ENCODE data around the gene KRTCAP2. TPM values are rescaled to one million over a fixed set of nuclear protein-coding genes. Genes with fewer than 3 reads are reported as not detected.

KRTCAP2 gene
- total and polyA plus RNA-seq, 4 donors = 49.8 to 224 (median 99.8) TPM

DNA sequence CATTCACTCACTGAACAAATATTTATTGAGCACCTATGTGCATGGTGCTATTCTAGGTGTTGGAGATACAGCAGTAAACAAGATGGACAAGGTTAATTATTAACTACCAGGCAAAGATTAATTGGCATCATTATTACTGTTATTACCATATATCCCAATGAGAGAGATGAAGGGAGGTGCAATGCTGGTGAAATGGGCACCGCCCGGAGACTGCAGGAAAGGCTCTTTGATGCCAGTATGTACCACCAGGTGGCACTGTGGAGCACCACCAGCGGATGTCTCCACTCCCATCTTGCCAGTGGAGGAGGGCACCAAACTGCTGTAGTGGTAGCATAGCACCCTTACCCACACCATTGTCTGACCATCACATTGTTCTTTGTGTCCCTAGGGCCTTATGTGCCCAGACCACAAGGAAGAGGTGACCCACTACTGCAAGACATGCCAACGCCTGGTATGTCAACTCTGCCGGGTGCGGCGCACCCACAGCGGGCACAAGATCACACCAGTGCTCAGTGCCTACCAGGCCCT lies 3.5 kb upstream of the KRTCAP2 start:
- Histone ChIP-seq H3K4me1 (ENCODE audit: control insufficient read depth in 4 of 4, insufficient read depth in 4 of 4, low read length in 3 of 4) (peaks cover 0 to 10% (median 7%) of the 10 kb centered on the region in 4 donors), H3K27me3 (ENCODE audit: control insufficient read depth in 4 of 4, insufficient read depth in 4 of 4, low read length in 3 of 4) (peaks cover 0 to 3% (median 0%) of the 10 kb centered on the region in 4 donors), H3K9me3 (ENCODE audit: control insufficient read depth in 4 of 4, low read length in 3 of 4) (no peaks in the 10 kb centered on the region), H3K4me3 (ENCODE audit: low read depth in 1 of 3, low read length in 3 of 3) (no peak overlapping the region), H3K36me3 (ENCODE audit: control insufficient read depth in 4 of 4, insufficient read depth in 3 of 4, low read depth in 1 of 4, low read length in 3 of 4) (no peaks in the 10 kb centered on the region), H3K27ac (ENCODE audit: low read depth in 1 of 2, low read length in 2 of 2) (no peak overlapping the region), H3K9ac (ENCODE audit: low read depth in 1 of 2, low read length in 2 of 2) (no peak overlapping the region)
- WGBS = 61% methylated on average over 8 of the region's 8 CpGs
- TF ChIP-seq, protein P1, sequence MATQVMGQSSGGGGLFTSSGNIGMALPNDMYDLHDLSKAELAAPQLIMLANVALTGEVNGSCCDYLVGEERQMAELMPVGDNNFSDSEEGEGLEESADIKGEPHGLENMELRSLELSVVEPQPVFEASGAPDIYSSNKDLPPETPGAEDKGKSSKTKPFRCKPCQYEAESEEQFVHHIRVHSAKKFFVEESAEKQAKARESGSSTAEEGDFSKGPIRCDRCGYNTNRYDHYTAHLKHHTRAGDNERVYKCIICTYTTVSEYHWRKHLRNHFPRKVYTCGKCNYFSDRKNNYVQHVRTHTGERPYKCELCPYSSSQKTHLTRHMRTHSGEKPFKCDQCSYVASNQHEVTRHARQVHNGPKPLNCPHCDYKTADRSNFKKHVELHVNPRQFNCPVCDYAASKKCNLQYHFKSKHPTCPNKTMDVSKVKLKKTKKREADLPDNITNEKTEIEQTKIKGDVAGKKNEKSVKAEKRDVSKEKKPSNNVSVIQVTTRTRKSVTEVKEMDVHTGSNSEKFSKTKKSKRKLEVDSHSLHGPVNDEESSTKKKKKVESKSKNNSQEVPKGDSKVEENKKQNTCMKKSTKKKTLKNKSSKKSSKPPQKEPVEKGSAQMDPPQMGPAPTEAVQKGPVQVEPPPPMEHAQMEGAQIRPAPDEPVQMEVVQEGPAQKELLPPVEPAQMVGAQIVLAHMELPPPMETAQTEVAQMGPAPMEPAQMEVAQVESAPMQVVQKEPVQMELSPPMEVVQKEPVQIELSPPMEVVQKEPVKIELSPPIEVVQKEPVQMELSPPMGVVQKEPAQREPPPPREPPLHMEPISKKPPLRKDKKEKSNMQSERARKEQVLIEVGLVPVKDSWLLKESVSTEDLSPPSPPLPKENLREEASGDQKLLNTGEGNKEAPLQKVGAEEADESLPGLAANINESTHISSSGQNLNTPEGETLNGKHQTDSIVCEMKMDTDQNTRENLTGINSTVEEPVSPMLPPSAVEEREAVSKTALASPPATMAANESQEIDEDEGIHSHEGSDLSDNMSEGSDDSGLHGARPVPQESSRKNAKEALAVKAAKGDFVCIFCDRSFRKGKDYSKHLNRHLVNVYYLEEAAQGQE (IDR thresholded peaks at IDR 0.05) = no peak
- no peak for TF ChIP-seq HNF4A (conservative IDR thresholded peaks at IDR 0.05)
- TF ChIP-seq JUND (IDR thresholded peaks at IDR 0.05) = no peak
- TF ChIP-seq NR2F2 (IDR thresholded peaks at IDR 0.05) = no peak
- no peak for TF ChIP-seq SP1 (IDR thresholded peaks at IDR 0.05)
- TF ChIP-seq, protein P2, sequence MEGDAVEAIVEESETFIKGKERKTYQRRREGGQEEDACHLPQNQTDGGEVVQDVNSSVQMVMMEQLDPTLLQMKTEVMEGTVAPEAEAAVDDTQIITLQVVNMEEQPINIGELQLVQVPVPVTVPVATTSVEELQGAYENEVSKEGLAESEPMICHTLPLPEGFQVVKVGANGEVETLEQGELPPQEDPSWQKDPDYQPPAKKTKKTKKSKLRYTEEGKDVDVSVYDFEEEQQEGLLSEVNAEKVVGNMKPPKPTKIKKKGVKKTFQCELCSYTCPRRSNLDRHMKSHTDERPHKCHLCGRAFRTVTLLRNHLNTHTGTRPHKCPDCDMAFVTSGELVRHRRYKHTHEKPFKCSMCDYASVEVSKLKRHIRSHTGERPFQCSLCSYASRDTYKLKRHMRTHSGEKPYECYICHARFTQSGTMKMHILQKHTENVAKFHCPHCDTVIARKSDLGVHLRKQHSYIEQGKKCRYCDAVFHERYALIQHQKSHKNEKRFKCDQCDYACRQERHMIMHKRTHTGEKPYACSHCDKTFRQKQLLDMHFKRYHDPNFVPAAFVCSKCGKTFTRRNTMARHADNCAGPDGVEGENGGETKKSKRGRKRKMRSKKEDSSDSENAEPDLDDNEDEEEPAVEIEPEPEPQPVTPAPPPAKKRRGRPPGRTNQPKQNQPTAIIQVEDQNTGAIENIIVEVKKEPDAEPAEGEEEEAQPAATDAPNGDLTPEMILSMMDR (IDR thresholded peaks at IDR 0.05; ENCODE audit: low read depth, low read length, missing input control) = peak; percentile 91
- peak; percentile 68 to 83 for TF ChIP-seq RAD21 (IDR thresholded peaks at IDR 0.05)
- no peak for TF ChIP-seq GABPA (IDR thresholded peaks at IDR 0.05 in 1 of 2, conservative IDR thresholded peaks at IDR 0.05 in 1 of 2)
- DNase-seq (ENCODE audit: low spot score) = peak; percentile 89

DNA sequence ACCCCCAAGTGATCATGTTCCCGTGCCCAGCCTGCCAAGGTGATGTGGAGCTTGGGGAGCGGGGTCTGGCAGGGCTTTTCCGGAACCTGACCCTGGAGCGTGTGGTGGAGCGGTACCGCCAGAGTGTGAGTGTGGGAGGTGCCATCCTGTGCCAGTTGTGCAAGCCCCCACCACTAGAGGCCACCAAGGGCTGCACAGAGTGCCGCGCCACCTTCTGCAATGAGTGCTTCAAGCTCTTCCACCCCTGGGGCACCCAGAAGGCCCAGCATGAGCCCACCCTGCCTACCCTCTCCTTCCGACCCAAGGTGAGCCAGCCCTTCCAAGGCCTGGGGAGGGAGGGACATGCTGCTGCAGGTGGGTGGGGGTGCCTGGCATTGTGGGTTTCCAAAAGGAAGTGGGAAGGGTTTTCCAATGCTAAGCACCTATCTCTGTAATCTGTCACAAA lies 2.8 kb upstream of the KRTCAP2 start:
- Histone ChIP-seq H3K27me3 (ENCODE audit: control insufficient read depth in 4 of 4, insufficient read depth in 4 of 4, low read length in 3 of 4) (peaks cover 0 to 3% (median 0%) of the 10 kb centered on the region in 4 donors), H3K9me3 (ENCODE audit: control insufficient read depth in 4 of 4, low read length in 3 of 4) (no peaks in the 10 kb centered on the region), H3K36me3 (ENCODE audit: control insufficient read depth in 4 of 4, insufficient read depth in 3 of 4, low read depth in 1 of 4, low read length in 3 of 4) (no peaks in the 10 kb centered on the region), H3K27ac (ENCODE audit: low read depth in 1 of 2, low read length in 2 of 2) (no peak overlapping the region), H3K4me3 (ENCODE audit: low read depth in 1 of 3, low read length in 3 of 3) (no peak overlapping the region), H3K9ac (ENCODE audit: low read depth in 1 of 2, low read length in 2 of 2) (no peak overlapping the region), H3K4me1 (ENCODE audit: control insufficient read depth in 4 of 4, insufficient read depth in 4 of 4, low read length in 3 of 4) (peaks cover 0 to 10% (median 7%) of the 10 kb centered on the region in 4 donors)
- 89% methylated on average over 9 of the region's 9 CpGs for WGBS
- DNase-seq (ENCODE audit: low spot score) = peak; percentile 30
- no peak for TF ChIP-seq NR2F2 (IDR thresholded peaks at IDR 0.05)
- TF ChIP-seq, protein P3, sequence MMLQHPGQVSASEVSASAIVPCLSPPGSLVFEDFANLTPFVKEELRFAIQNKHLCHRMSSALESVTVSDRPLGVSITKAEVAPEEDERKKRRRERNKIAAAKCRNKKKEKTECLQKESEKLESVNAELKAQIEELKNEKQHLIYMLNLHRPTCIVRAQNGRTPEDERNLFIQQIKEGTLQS (IDR thresholded peaks at IDR 0.05) = no peak

DNA sequence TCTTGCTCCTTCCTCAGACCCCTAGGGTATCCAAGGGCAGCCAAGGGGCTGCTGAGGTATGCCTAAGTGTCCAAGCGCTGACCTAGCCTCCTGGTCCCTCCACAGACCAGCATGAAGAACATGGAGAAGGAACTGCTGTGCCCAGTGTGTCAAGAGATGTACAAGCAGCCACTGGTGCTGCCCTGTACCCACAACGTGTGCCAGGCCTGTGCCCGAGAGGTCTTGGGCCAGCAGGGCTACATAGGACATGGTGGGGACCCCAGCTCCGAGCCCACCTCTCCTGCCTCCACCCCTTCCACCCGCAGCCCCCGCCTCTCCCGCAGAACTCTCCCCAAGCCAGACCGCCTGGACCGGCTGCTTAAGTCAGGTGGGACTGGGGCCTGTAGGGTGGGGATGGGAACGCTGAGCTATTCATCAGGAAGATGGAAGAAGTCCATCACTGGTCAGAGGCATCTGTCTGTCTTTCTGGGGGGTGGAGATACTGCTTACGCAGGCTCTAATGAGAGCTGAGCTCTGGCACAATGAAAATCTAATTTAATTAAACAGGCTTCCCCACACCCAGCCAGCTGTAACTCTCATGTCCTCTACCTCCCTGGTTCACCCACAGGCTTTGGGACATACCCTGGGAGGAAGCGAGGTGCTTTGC lies 2.3 kb upstream of the KRTCAP2 start:
- Histone ChIP-seq H3K27ac (ENCODE audit: low read depth in 1 of 2, low read length in 2 of 2) (no peak overlapping the region), H3K4me3 (ENCODE audit: low read depth in 1 of 3, low read length in 3 of 3) (no peak overlapping the region), H3K9ac (ENCODE audit: low read depth in 1 of 2, low read length in 2 of 2) (no peak overlapping the region), H3K36me3 (ENCODE audit: control insufficient read depth in 4 of 4, insufficient read depth in 3 of 4, low read depth in 1 of 4, low read length in 3 of 4) (peaks cover 0 to 1% (median 0%) of the 10 kb centered on the region in 4 donors), H3K4me1 (ENCODE audit: control insufficient read depth in 4 of 4, insufficient read depth in 4 of 4, low read length in 3 of 4) (peaks cover 0 to 10% (median 7%) of the 10 kb centered on the region in 4 donors), H3K9me3 (ENCODE audit: control insufficient read depth in 4 of 4, low read length in 3 of 4) (no peaks in the 10 kb centered on the region), H3K27me3 (ENCODE audit: control insufficient read depth in 4 of 4, insufficient read depth in 4 of 4, low read length in 3 of 4) (peaks cover 0 to 3% (median 0%) of the 10 kb centered on the region in 4 donors)
- DNase-seq (ENCODE audit: low spot score) = peak; percentile 31
- TF ChIP-seq, protein P4, sequence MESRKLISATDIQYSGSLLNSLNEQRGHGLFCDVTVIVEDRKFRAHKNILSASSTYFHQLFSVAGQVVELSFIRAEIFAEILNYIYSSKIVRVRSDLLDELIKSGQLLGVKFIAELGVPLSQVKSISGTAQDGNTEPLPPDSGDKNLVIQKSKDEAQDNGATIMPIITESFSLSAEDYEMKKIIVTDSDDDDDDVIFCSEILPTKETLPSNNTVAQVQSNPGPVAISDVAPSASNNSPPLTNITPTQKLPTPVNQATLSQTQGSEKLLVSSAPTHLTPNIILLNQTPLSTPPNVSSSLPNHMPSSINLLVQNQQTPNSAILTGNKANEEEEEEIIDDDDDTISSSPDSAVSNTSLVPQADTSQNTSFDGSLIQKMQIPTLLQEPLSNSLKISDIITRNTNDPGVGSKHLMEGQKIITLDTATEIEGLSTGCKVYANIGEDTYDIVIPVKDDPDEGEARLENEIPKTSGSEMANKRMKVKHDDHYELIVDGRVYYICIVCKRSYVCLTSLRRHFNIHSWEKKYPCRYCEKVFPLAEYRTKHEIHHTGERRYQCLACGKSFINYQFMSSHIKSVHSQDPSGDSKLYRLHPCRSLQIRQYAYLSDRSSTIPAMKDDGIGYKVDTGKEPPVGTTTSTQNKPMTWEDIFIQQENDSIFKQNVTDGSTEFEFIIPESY (IDR thresholded peaks at IDR 0.05) = no peak
- no peak for TF ChIP-seq SP1 (IDR thresholded peaks at IDR 0.05)
- no peak for TF ChIP-seq HNF4A (conservative IDR thresholded peaks at IDR 0.05)
- TF ChIP-seq FOXA1 (IDR thresholded peaks at IDR 0.05) = no peak
- TF ChIP-seq GABPA (IDR thresholded peaks at IDR 0.05 in 1 of 2, conservative IDR thresholded peaks at IDR 0.05 in 1 of 2) = no peak
- TF ChIP-seq HNF4G (IDR thresholded peaks at IDR 0.05) = no peak
- no peak for TF ChIP-seq FOXA2 (IDR thresholded peaks at IDR 0.05)
- 84% methylated on average over 12 of the region's 12 CpGs for WGBS
